HG02840 (cell line): ENCODE data around the gene SKOR1.

Source experiments
- ATAC-seq: cut with Tn5 transposase; IDR thresholded peaks from one replicate; pipeline ENCODE4 v1.9.1; 2021; ENCODE audit warnings: mild to moderate bottlenecking, moderate library complexity, moderate number of reproducible peaks; ENCODE audit not compliant: unreplicated experiment, low FRiP score

SKOR1 gene

DNA sequence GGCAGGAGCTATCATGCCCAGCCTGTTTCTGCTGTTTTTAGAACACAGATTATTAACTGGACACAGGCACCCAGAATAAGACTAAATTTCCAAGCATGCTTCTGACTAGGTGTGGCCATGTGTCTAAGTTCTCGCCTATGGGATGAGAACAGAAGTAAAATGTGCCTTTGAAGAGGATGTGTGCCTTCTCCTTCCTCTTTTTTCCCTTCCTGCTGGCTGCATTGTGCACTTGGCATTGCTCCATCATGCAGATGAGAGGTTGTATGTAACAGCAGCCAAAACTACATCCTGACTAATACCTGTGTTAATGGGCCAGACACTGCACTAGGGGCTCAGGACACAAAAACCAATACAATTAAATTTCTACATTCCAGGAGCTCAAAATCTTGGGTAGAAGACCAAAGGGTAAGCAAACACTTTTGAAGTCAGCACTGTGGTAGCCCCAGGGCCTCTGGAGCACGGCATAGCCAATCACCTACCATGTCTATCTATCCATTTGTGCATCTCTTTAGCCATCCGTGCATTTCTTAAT lies 55.4 kb downstream of the SKOR1 start:
- no peak for ATAC-seq

- ATAC-seq = no peak
Observed at GRCh38 chr15:67882487-67883233, 57.4 kb downstream of the SKOR1 start.

GRCh38 chr15:67883234-67883773 lies 58.0 kb downstream of the SKOR1 start:
- no peak for ATAC-seq

GRCh38 chr15:67884009-67884408 lies 58.7 kb downstream of the SKOR1 start:
- no peak for ATAC-seq
